ENCODE data around the gene EFNB2. TPM values are rescaled to one million over a fixed set of nuclear protein-coding genes. Genes with fewer than 3 reads are reported as not detected.

EFNB2 gene
- total and polyA plus RNA-seq, 2 donors (not counting 3 experiments of a cell fraction or from before 2014, with no cell fraction given), result 50.4 to 69.5 TPM

GRCh38 chr13:106551751-106552150, 16.3 kb upstream of the EFNB2 start:
- Histone ChIP-seq H3K79me2 (ENCODE audit: control insufficient read depth, insufficient read depth, low read length) (peaks cover 98% of the 10 kb centered on the region), H3K4me3 (replicated peaks in 1 of 3; ENCODE audit: insufficient read depth in 1 of 3, low read depth in 1 of 3, low read length in 3 of 3) (no peak overlapping the region), H3K27me3 (ENCODE audit: control insufficient read depth in 2 of 2, insufficient read depth in 2 of 2, low read length in 2 of 2) (no peaks in the 10 kb centered on the region), H3K4me1 (ENCODE audit: control insufficient read depth, extremely low read depth, insufficient read depth, low read length) (peaks cover 4% of the 10 kb centered on the region), H3K4me2 (ENCODE audit: insufficient read depth, low read length) (no peak overlapping the region), H3K9me3 (replicated peaks; ENCODE audit: control insufficient read depth, insufficient read depth, low read length) (no peaks in the 10 kb centered on the region), H2AFZ (ENCODE audit: low read depth, low read length) (no peak overlapping the region), H3K9ac (replicated peaks; ENCODE audit: extremely low read depth, insufficient read depth, low read length) (no peak overlapping the region), H3K36me3 (ENCODE audit: control insufficient read depth in 2 of 2, extremely low read depth in 1 of 2, insufficient read depth in 2 of 2, low read length in 2 of 2) (peaks cover 8 to 27% of the 10 kb centered on the region in 2 experiments), H3K9me1 (replicated peaks; ENCODE audit: control insufficient read depth, extremely low read depth, insufficient read depth, low read length) (no peaks in the 10 kb centered on the region), H3K27ac (ENCODE audit: insufficient read depth, low read depth, low read length) (no peak overlapping the region), H4K20me1 (replicated peaks; ENCODE audit: control insufficient read depth, extremely low read depth, insufficient read depth, low read length) (peaks cover 20% of the 10 kb centered on the region)
- intact Hi-C loops (cut with micrococcal nuclease), result no loop called here
- TF ChIP-seq MYC (IDR thresholded peaks at IDR 0.05; ENCODE audit: low read depth, low read length) (no peak), CTCF (IDR thresholded peaks at IDR 0.05; ENCODE audit: extremely low read depth in 1 of 2, insufficient read depth in 1 of 2, low read depth in 1 of 2, low read length in 2 of 2) (no peak), POLR2A (IDR thresholded peaks at IDR 0.05; ENCODE audit: low read depth, low read length) (no peak)
- dilution Hi-C loops (cut with MboI; ENCODE audit: extremely low pct_ligation_motif_present, low sequenced_read_pairs), result no loop called here
- DNase-seq (ENCODE audit: low read depth, low spot score), result no peak
- BruUV-seq (replicated peaks), result no TSS peak
- no peak for FAIRE-seq
- ChIA-PET POLR2A (no interaction called here), CTCF (interaction anchor here (1.1 to 1.4 kb wide), 3 partner anchors 9 to 68 kb away, joined by 3 to 4 read pairs (median 3); no protein-coding TSS in a partner anchor)

GRCh38 chr13:106551350-106551749, 15.9 kb upstream of the EFNB2 start:
- Histone ChIP-seq H3K9ac (replicated peaks; ENCODE audit: extremely low read depth, insufficient read depth, low read length) (no peak overlapping the region), H3K9me1 (replicated peaks; ENCODE audit: control insufficient read depth, extremely low read depth, insufficient read depth, low read length) (no peaks in the 10 kb centered on the region), H3K4me2 (ENCODE audit: insufficient read depth, low read length) (no peak overlapping the region), H4K20me1 (replicated peaks; ENCODE audit: control insufficient read depth, extremely low read depth, insufficient read depth, low read length) (peaks cover 20% of the 10 kb centered on the region), H2AFZ (ENCODE audit: low read depth, low read length) (no peak overlapping the region), H3K27me3 (ENCODE audit: control insufficient read depth in 2 of 2, insufficient read depth in 2 of 2, low read length in 2 of 2) (no peaks in the 10 kb centered on the region), H3K36me3 (ENCODE audit: control insufficient read depth in 2 of 2, extremely low read depth in 1 of 2, insufficient read depth in 2 of 2, low read length in 2 of 2) (peaks cover 8 to 27% of the 10 kb centered on the region in 2 experiments), H3K27ac (ENCODE audit: insufficient read depth, low read depth, low read length) (no peak overlapping the region), H3K4me1 (ENCODE audit: control insufficient read depth, extremely low read depth, insufficient read depth, low read length) (peaks cover 4% of the 10 kb centered on the region), H3K79me2 (ENCODE audit: control insufficient read depth, insufficient read depth, low read length) (peaks cover 98% of the 10 kb centered on the region), H3K9me3 (replicated peaks; ENCODE audit: control insufficient read depth, insufficient read depth, low read length) (no peaks in the 10 kb centered on the region), H3K4me3 (replicated peaks in 1 of 3; ENCODE audit: insufficient read depth in 1 of 3, low read depth in 1 of 3, low read length in 3 of 3) (no peak overlapping the region)
- FAIRE-seq (no peak), DNase-seq (ENCODE audit: low read depth, low spot score) (no peak)
- CTCF ChIA-PET, result interaction anchor here (1.1 to 1.4 kb wide), 3 partner anchors 9 to 69 kb away, joined by 3 to 4 read pairs (median 3); no protein-coding TSS in a partner anchor
- POLR2A ChIA-PET, result no interaction called here
- no TSS peak for BruUV-seq (replicated peaks)
- intact Hi-C loops (cut with micrococcal nuclease) (no loop called here), dilution Hi-C loops (cut with MboI; ENCODE audit: extremely low pct_ligation_motif_present, low sequenced_read_pairs) (no loop called here)
- TF ChIP-seq FOS (IDR thresholded peaks at IDR 0.05; ENCODE audit: borderline replicate concordance, insufficient read depth, low read length) (no peak), MYC (IDR thresholded peaks at IDR 0.05; ENCODE audit: low read depth, low read length) (no peak), JUN (IDR thresholded peaks at IDR 0.05; ENCODE audit: borderline replicate concordance, insufficient read depth, insufficient read length, low read depth) (no peak), MAX (IDR thresholded peaks at IDR 0.05; ENCODE audit: insufficient read depth, insufficient read length) (no peak), POLR2A (IDR thresholded peaks at IDR 0.05; ENCODE audit: low read depth, low read length) (no peak), CTCF (IDR thresholded peaks at IDR 0.05; ENCODE audit: extremely low read depth in 1 of 2, insufficient read depth in 1 of 2, low read depth in 1 of 2, low read length in 2 of 2) (no peak), EZH2 (IDR thresholded peaks at IDR 0.05; ENCODE audit: borderline replicate concordance, low read depth, low read length, severe bottlenecking) (no peak), POLR2AphosphoS5 (IDR thresholded peaks at IDR 0.05; ENCODE audit: insufficient read depth, low read depth, low read length) (no peak), GATA2 (IDR thresholded peaks at IDR 0.05; ENCODE audit: insufficient read depth, insufficient read length, low read depth, low read length) (no peak)
